ENCODE data around the gene FAM209B. TPM values are rescaled to one million over a fixed set of nuclear protein-coding genes. Genes with fewer than 3 reads are reported as not detected.
"Not testable (repeated sequence)": the region's sequence is repeated elsewhere in the genome, so short reads cannot be mapped to it uniquely, and the experiment has no call there.

FAM209B gene
- total RNA-seq, 4 donors from 2014 or later, result not detected

GRCh38 chr20:56558968-56559367 lies 25.9 kb downstream of the FAM209B start:
- H3K9me3 ChIP-seq, result no peaks in the 10 kb centered on the region
- WGBS, 2 donors, result 71 to 72% methylated on average over 6 of the region's 6 CpGs
- no peaks in the 10 kb centered on the region for H3K27me3 ChIP-seq
- no peak overlapping the region for H3K4me3 ChIP-seq
- no peak overlapping the region for H3K27ac ChIP-seq
- TF ChIP-seq POLR2A (IDR thresholded peaks at IDR 0.05), result no peak
- TF ChIP-seq CTCF (IDR thresholded peaks at IDR 0.05), result no peak
- TF ChIP-seq EP300 (IDR thresholded peaks at IDR 0.05), result no peak
- peaks cover 0 to 11% (median 0%) of the 10 kb centered on the region in 4 donors for H3K4me1 ChIP-seq
- no peaks in the 10 kb centered on the region for H3K36me3 ChIP-seq
- no peak for DNase-seq (ENCODE audit: low spot score in 2 of 2)

GRCh38 chr20:56564526-56564925 lies 31.5 kb downstream of the FAM209B start:
- 92 to 99% methylated on average over 6 of the region's 6 CpGs for WGBS, 2 donors
- H3K27me3 ChIP-seq; H3K4me1 ChIP-seq; DNase-seq (ENCODE audit: low spot score in 2 of 2); H3K27ac ChIP-seq; H3K9me3 ChIP-seq; H3K36me3 ChIP-seq; H3K4me3 ChIP-seq: not testable (repeated sequence)

- TF ChIP-seq POLR2A (IDR thresholded peaks at IDR 0.05) (no peak), CTCF (IDR thresholded peaks at IDR 0.05) (no peak), EP300 (IDR thresholded peaks at IDR 0.05) (no peak)
- 84 to 85% methylated on average over 4 of the region's 4 CpGs for WGBS, 2 donors
- H3K27me3 ChIP-seq, result no peaks in the 10 kb centered on the region
These were observed 32.5 kb downstream of the FAM209B start for GRCh38 chr20:56565511-56565910.

GRCh38 chr20:56566621-56567020 lies 33.6 kb downstream of the FAM209B start:
- no peak overlapping the region for H3K27ac ChIP-seq
- WGBS, 2 donors, result 40% methylated on average over 3 of the region's 3 CpGs
- no peak for TF ChIP-seq POLR2A (IDR thresholded peaks at IDR 0.05)
- no peak for TF ChIP-seq CTCF (IDR thresholded peaks at IDR 0.05)
- no peak for TF ChIP-seq EP300 (IDR thresholded peaks at IDR 0.05)
- no peaks in the 10 kb centered on the region for H3K4me1 ChIP-seq
- H3K27me3 ChIP-seq, result no peaks in the 10 kb centered on the region
- no peak for DNase-seq (ENCODE audit: low spot score in 2 of 2)
- no peak overlapping the region for H3K4me3 ChIP-seq
- no peaks in the 10 kb centered on the region for H3K36me3 ChIP-seq
- no peaks in the 10 kb centered on the region for H3K9me3 ChIP-seq

More at GRCh38 chr20:56565511-56565910, 32.5 kb downstream of the FAM209B start:
- no peak overlapping the region for H3K4me3 ChIP-seq
- no peaks in the 10 kb centered on the region for H3K9me3 ChIP-seq
- DNase-seq (ENCODE audit: low spot score in 2 of 2), result no peak
- H3K4me1 ChIP-seq, result no peaks in the 10 kb centered on the region
- no peaks in the 10 kb centered on the region for H3K36me3 ChIP-seq
- H3K27ac ChIP-seq, result no peak overlapping the region

- 0 to 47% methylated on average over 2 of the region's 2 CpGs for WGBS, 2 donors
- Histone ChIP-seq H3K27ac (no peak overlapping the region), H3K4me3 (no peak overlapping the region), H3K9me3 (no peaks in the 10 kb centered on the region), H3K4me1 (no peaks in the 10 kb centered on the region), H3K27me3 (no peaks in the 10 kb centered on the region), H3K36me3 (no peaks in the 10 kb centered on the region)
- DNase-seq (ENCODE audit: low spot score in 2 of 2), result no peak
- no peak for TF ChIP-seq CTCF (IDR thresholded peaks at IDR 0.05)
- no peak for TF ChIP-seq EP300 (IDR thresholded peaks at IDR 0.05)
- no peak for TF ChIP-seq POLR2A (IDR thresholded peaks at IDR 0.05)
These were observed 37.8 kb downstream of the FAM209B start for GRCh38 chr20:56570832-56571231.

GRCh38 chr20:56572172-56572571 lies 39.1 kb downstream of the FAM209B start:
- H3K27ac ChIP-seq, result no peak overlapping the region
- H3K4me3 ChIP-seq, result no peak overlapping the region
- no peaks in the 10 kb centered on the region for H3K36me3 ChIP-seq
- no peak for TF ChIP-seq POLR2A (IDR thresholded peaks at IDR 0.05)
- TF ChIP-seq CTCF (IDR thresholded peaks at IDR 0.05), result no peak
- no peak for TF ChIP-seq EP300 (IDR thresholded peaks at IDR 0.05)
- WGBS, 2 donors, result 92 to 94% methylated on average over 4 of the region's 4 CpGs
- H3K27me3 ChIP-seq, result no peaks in the 10 kb centered on the region
- no peaks in the 10 kb centered on the region for H3K4me1 ChIP-seq
- no peaks in the 10 kb centered on the region for H3K9me3 ChIP-seq
- no peak for DNase-seq (ENCODE audit: low spot score in 2 of 2)

Data from tibial nerve (tissue), 4 donors.